ENCODE measurements around the gene SF3B2. TPM values are rescaled to one million over a fixed set of nuclear protein-coding genes. Genes with fewer than 3 reads are reported as not detected.

The SF3B2 gene
- total RNA-seq, 2 experiments from 2014 or later = 255 to 278 TPM

DNA sequence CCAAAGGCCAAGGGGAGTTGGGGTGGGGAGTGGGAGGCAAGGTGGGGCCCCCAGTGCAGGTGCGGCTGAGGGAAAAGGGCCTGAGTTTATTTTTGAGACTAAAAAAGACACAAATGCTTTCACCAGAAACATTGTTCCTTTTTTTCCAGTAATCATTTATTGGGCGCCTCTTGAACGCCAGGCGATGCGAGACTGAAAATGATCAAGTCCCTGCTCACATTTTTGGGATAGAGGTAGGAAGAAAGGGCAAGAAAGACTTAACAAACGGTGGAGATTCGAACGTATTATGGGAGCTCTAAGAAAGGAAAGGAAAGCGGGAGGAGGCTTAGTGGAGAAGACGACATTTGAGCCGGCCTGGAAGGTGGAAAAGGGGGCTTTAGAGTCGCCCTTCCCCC lies 796 bp upstream of the SF3B2 start:
- H3K4me1 Mint-ChIP-seq (ENCODE audit: low read depth) = peaks cover 34% of the 10 kb centered on the region
- H3K27me3 Mint-ChIP-seq = peaks cover 7% of the 10 kb centered on the region
- peaks cover 29% of the 10 kb centered on the region for H3K36me3 Mint-ChIP-seq (ENCODE audit: low read depth)
- POLR2A ChIA-PET = interaction anchor here (2.0 to 10.4 kb wide), 4 partner anchors 16 to 49 kb away, joined by 7 to 131 read pairs (median 9); partner anchors contain the start of genes BANF1, CST6, EIF1AD and PACS1
- DNase-seq (no peak), ATAC-seq (no peak)
- TF ChIP-seq CTCF (IDR thresholded peaks at IDR 0.05) = no peak
- peak overlapping the region; percentile 86 for H3K27ac Mint-ChIP-seq
- CTCF ChIA-PET = interaction anchor here (1.3 to 9.9 kb wide), 7 partner anchors 6 to 340 kb away, joined by 3 to 133 read pairs (median 9); partner anchors contain the start of genes CCDC85B and PACS1
- no peaks in the 10 kb centered on the region for H3K9me3 Mint-ChIP-seq
- intact Hi-C loops (cut with micrococcal nuclease) = no loop called here
- H3K4me3 Mint-ChIP-seq = peak overlapping the region; percentile 94

GRCh38 chr11:66052664-66052982 lies 459 bp downstream of the SF3B2 start:
- Mint-ChIP-seq H3K36me3 (ENCODE audit: low read depth) (peaks cover 40% of the 10 kb centered on the region), H3K27me3 (peaks cover 7% of the 10 kb centered on the region), H3K4me3 (peak overlapping the region; percentile 94), H3K4me1 (ENCODE audit: low read depth) (peaks cover 34% of the 10 kb centered on the region), H3K27ac (peak overlapping the region; percentile 92), H3K9me3 (no peaks in the 10 kb centered on the region)
- TF ChIP-seq CTCF (IDR thresholded peaks at IDR 0.05) = no peak
- DNase-seq (no peak), ATAC-seq (no peak)
- POLR2A ChIA-PET = interaction anchor here (0.9 to 10.4 kb wide), 5 partner anchors 15 to 58 kb away, joined by 3 to 131 read pairs (median 7); partner anchors contain the start of genes BANF1, CST6, EIF1AD and PACS1
- intact Hi-C loops (cut with micrococcal nuclease) = no loop called here
- CTCF ChIA-PET = interaction anchor here (0.7 to 9.9 kb wide), 7 partner anchors 7 to 207 kb away, joined by 3 to 133 read pairs (median 7); partner anchors contain the start of genes CCDC85B and PACS1

GRCh38 chr11:66055021-66055420 lies 2.9 kb downstream of the SF3B2 start:
- CTCF ChIA-PET = interaction anchor here (7.7 to 9.9 kb wide), 2 partner anchors 10 to 12 kb away, joined by 60 to 133 read pairs; partner anchors contain the start of gene PACS1
- Mint-ChIP-seq H3K9me3 (no peaks in the 10 kb centered on the region), H3K4me3 (no peak overlapping the region), H3K36me3 (ENCODE audit: low read depth) (peaks cover 59% of the 10 kb centered on the region), H3K27me3 (no peaks in the 10 kb centered on the region), H3K4me1 (ENCODE audit: low read depth) (peaks cover 34% of the 10 kb centered on the region), H3K27ac (peak overlapping the region; percentile 57)
- ATAC-seq (no peak), DNase-seq (no peak)
- intact Hi-C loops (cut with micrococcal nuclease) = no loop called here
- no peak for TF ChIP-seq CTCF (IDR thresholded peaks at IDR 0.05)
- POLR2A ChIA-PET = interaction anchor here (0.6 to 10.4 kb wide), 3 partner anchors 12 to 164 kb away, joined by 3 to 131 read pairs (median 6); partner anchors contain the start of gene PACS1

DNA sequence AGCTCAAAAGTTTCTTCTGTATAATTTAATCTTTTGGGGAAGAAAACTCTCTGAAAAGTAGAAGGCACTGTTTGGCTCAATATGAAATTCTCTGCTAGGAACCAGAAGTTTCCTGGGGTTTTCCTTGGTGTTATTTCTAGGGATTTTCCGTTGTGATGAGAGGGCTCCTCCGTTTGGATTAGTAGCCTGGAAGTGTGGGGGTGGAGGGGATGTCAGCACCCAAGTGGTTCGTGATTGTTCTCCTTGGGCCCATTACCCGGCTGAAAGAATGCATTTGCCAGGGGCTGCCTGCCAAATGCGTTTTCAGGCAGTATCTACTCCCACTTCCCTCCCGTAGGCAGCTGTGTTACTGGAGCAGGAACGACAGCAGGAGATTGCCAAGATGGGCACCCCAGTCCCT lies 4.3 kb downstream of the SF3B2 start:
- no peak overlapping the region for H3K4me3 Mint-ChIP-seq
- no peaks in the 10 kb centered on the region for H3K27me3 Mint-ChIP-seq
- intact Hi-C loops (cut with micrococcal nuclease) = no loop called here
- H3K27ac Mint-ChIP-seq = no peak overlapping the region
- ChIA-PET CTCF (interaction anchor here (7.7 to 9.9 kb wide), 2 partner anchors 10 to 11 kb away, joined by 60 to 133 read pairs; partner anchors contain the start of gene PACS1), POLR2A (interaction anchor here (1.1 to 10.4 kb wide), 2 partner anchors 11 to 256 kb away, joined by 3 to 131 read pairs; partner anchors contain the start of gene PACS1)
- H3K36me3 Mint-ChIP-seq (ENCODE audit: low read depth) = peaks cover 74% of the 10 kb centered on the region
- no peaks in the 10 kb centered on the region for H3K9me3 Mint-ChIP-seq
- TF ChIP-seq CTCF (IDR thresholded peaks at IDR 0.05) = no peak
- H3K4me1 Mint-ChIP-seq (ENCODE audit: low read depth) = peaks cover 39% of the 10 kb centered on the region
- ATAC-seq (no peak), DNase-seq (no peak)

GRCh38 chr11:66059966-66060680 lies 8.0 kb downstream of the SF3B2 start:
- ATAC-seq (no peak), DNase-seq (no peak)
- Mint-ChIP-seq H3K36me3 (ENCODE audit: low read depth) (peaks cover 84% of the 10 kb centered on the region), H3K4me3 (no peak overlapping the region), H3K4me1 (ENCODE audit: low read depth) (peaks cover 42% of the 10 kb centered on the region), H3K9me3 (no peaks in the 10 kb centered on the region), H3K27ac (peak overlapping the region; percentile 89), H3K27me3 (no peaks in the 10 kb centered on the region)
- no peak for TF ChIP-seq CTCF (IDR thresholded peaks at IDR 0.05)
- POLR2A ChIA-PET = interaction anchor here (1.0 to 10.4 kb wide), 2 partner anchors 7 to 74 kb away, joined by 3 to 131 read pairs; partner anchors contain the start of gene PACS1
- intact Hi-C loops (cut with micrococcal nuclease) = no loop called here
- CTCF ChIA-PET = interaction anchor here (0.7 to 9.9 kb wide), 7 partner anchors 8 to 172 kb away, joined by 3 to 60 read pairs (median 4); partner anchors contain the start of genes FIBP and GAL3ST3

Data from activated CD8-positive, alpha-beta T cell treated with anti-CD3 and anti-CD28 coated beads for 36 hours (primary cell).